Hematopoietic multipotent progenitor cell treated with erythropoietin and hydrocortisone succinate and interleukin-3 and kit ligand, for 17 days (in vitro differentiated cells): ENCODE measurements around the gene GLDC.

Experiments
- DNase-seq: peaks from one replicate; pipeline ENCODE4 v3.0.0-alpha.2; 2015; ENCODE audit warnings: low spot score

Gene GLDC

GRCh38 chr9:6620353-6620752 is 25.2 kb downstream of the GLDC start:
- DNase-seq: no peak

DNA sequence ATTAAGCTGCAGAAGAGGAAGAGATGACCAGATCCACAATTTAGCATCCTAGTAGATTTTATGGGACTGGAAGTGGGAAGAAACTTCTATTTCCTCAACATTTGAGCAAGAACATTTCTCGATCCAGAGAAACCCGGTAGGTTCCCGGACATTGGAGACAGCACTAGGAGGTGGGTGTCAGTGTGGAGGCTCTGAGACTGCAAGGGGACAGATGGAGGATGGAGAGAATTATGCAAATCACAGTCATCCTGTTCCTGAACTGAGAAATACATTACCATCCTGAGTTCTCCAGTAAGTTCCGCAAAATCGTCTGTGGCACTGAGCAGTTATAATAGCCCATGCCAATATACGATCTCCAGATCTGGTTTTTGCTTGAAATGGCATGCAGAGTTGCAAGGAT is 25.6 kb downstream of the GLDC start:
- no peak for DNase-seq

- no peak for DNase-seq
Measured at GRCh38 chr9:6616951-6617602, 28.5 kb downstream of the GLDC start.

GRCh38 chr9:6614489-6614888 is 31.0 kb downstream of the GLDC start:
- DNase-seq: no peak

- no peak for DNase-seq
Measured at GRCh38 chr9:6611865-6612264, 33.7 kb downstream of the GLDC start.

GRCh38 chr9:6610073-6610472 is 35.5 kb downstream of the GLDC start:
- no peak for DNase-seq

GRCh38 chr9:6609497-6610016 is 36.0 kb downstream of the GLDC start:
- no peak for DNase-seq

DNA sequence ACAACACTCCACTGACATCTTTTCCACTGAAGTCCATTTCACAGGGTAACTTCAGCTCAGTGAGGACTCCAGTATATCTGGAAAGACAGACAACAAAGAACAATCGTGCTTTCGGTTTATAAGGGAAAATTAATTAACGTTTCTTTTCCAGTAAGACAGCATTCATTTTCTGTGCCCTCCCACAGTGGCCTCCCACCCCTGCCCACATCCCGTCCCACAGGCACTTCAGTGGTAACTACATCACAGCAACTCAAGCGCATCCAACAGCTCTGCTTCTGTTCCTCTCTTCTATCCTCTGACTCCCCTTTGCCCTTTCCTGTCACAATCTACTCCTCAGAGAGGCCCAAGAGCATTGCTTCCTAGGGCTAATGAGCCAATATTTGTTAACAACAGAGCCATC is 40.3 kb downstream of the GLDC start:
- DNase-seq: no peak

DNA sequence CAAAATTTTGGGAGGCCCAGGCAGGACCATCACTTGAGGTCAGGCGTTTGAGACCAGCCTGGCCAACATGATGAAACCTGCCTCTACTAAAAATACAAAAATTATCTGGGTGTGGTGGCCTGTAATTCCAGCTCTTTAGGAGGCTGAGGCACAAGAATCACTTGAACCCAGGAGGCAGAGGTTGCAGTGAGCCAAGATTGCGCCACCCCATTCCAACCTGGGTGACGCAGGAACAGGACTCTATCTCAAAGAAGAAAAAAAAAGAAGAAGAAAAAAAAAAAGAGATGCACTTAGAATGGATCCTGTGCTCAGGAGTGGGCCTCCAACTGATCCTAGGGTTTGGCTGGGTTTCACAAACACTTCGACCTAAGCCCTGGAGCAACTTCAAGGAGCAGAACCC is 45.1 kb downstream of the GLDC start:
- DNase-seq: no peak

- DNase-seq: no peak
Measured at GRCh38 chr9:6600006-6600405, 45.5 kb downstream of the GLDC start.

DNA sequence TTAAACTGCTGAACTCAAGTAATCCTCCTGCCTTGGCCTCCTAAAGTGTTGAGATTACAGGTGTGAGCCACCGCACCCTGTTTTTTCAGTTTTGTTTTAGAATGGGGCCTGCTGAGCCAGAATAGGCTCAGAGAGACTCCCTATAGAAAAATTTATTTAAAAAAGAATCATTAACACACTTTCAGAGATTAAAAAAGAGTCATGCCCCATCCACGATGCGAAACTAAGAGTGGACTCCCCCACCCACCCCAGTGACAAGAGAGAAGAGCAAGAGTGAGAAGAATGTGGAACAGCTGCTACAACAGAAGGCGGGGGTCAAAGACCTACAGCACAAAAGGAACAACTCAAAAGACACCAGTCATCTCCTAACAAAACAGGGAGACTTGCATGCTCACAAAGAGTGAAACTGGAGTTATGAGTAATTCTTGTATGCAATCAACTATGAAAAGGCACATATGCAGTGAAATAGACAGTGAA is 47.2 kb downstream of the GLDC start:
- DNase-seq: no peak

DNA sequence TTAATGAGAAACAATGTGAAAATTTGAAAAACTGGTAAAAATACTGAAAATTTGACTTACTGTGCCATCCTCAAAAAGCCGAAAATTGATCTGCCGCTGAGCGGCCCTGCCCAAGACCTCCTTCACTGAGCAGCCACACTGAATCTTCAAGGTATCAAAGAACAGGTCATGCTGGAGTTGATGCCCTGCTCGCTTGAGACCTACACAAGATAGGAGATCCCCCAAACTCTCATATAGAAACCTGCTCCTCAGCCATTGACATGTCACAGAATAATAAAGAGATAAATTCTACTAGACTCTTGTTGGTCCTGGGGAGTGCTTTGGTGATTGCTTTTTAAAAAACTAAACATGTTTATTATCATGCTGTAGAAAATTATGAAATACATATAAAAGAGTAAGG is 52.7 kb downstream of the GLDC start:
- DNase-seq: no peak

DNA sequence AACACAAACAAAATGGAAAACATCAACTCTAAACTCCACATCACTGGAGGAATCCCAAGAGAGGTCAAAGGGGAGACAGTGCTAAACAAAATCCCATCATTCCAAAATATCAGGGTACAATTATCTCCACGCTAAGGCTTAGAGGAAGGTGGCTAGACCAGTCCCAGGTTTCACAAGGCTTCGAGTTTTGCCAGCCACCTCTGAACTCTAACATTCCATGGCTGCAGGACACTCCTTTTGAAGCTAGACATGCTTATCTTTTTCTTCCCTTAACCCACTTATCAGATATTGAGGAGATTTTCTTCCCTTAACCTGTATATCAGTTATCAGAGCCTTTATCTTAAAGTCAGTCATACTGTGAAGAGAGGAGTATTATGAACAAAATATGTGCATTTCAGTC is 53.3 kb downstream of the GLDC start:
- DNase-seq: no peak

DNA sequence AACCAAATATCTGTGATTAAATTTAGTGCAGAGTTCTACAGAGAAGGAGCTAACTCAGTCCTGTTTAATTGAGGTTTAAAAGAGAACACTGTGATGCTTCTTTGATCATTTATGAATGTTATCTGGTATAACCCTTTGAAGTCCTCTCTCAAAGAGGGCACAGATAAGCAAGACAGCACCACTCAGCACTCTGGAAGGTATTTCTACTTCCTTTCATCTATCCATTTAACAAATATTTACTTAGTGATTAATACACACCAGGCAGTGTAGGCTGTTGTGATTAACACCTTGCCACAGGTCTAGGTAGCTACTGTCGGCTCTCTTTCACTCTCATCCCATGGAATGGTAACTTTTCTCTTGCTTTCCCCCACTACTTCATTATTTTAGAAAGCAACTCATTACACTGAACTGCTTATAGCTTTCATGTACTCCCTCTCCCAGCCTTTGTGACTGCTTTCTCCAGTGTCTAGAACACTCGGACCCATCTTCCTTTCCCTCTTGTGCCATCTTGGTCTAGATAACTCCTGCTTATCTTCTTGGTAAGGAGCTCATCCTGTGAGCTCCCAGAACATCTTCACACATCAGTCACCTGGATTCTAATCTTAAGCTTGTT is 54.7 kb downstream of the GLDC start:
- no peak for DNase-seq

DNA sequence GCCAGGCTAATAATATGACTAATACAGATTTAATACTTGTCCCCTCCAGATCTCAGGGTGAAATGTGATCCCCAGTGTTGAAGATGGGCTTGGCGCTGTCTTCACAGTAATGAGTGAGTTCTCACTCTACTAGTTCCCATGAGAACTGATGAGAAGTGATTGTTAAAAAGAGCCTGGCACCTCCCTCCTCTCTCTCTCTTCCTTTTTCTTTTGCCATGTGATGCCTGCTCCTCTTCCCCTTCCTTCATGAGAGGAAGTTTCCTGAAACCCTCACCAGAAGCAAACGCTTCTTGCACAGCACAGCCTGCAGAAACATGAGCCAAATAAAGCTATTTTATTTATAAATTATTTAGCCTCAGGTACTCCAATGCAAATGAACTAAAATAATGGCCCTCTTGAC is 55.2 kb downstream of the GLDC start:
- DNase-seq: no peak

DNA sequence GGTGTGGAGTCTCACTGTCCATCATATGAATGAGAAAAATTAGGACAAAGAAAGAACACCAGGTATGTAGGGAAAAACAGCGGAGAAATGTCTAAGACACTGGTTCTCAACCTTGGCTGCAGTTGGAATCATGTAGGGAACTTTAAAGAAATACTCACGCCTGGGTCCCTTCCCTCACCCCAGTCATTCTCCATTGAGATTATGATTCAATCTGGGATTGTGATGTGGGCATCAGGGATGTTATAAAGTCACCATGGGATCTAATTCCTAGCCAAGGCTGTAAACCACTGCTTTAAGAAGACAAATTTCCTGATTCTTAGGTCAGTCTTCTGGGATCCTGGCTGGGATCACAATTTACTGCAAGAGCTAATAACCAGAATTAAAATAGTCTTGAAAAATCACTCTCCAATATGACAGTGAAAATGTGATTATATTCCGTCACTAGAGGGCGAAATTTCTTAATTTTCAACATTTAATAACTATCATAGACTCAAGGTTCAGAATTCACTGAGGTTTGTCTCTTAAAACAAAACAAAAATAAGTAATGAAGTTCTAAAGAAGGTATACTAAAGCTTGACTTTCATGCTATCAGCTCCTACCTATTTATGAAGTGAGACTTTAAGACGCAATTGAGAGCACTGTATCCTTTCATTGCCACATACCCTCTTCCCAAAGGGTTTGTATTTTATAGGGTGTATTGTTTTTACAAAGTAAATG is 60.5 kb downstream of the GLDC start:
- peak; percentile 64 for DNase-seq

- DNase-seq: no peak
Measured at GRCh38 chr9:6581253-6581652, 64.3 kb downstream of the GLDC start.

GRCh38 chr9:6579613-6580012 is 65.9 kb downstream of the GLDC start:
- DNase-seq: no peak

- no peak for DNase-seq
Measured at GRCh38 chr9:6576987-6577386, 68.5 kb downstream of the GLDC start.

- DNase-seq: no peak
Measured at GRCh38 chr9:6575324-6576034, 70.0 kb downstream of the GLDC start.

- DNase-seq: no peak
Measured at GRCh38 chr9:6567140-6567591, 78.4 kb downstream of the GLDC start.

GRCh38 chr9:6566409-6567139 is 79.0 kb downstream of the GLDC start:
- DNase-seq: no peak
